D721Med (cell line): ENCODE measurements around the gene NDUFS8.
A peak's percentile ranks its signal among the peaks of the same experiment; 100 is the strongest.

Experiments used
- DNase-seq: peaks from one replicate; pipeline ENCODE4 v3.0.0; 2011; ENCODE audit warnings: low spot score; ENCODE audit not compliant: insufficient read length
- FAIRE-seq: peaks from 2 replicates; lab custom pipeline; 2011; peaks lifted over from hg19 to GRCh38; lab: Jason Lieb, UNC
- CTCF ChIP-seq: IDR thresholded peaks from 2 replicates; pipeline ENCODE4 v1.5.1; 2012; ENCODE audit warnings: mild to moderate bottlenecking, control low read depth; ENCODE audit not compliant: insufficient read depth; ENCODE audit errors: missing control alignments

Gene NDUFS8

GRCh38 chr11:68044145-68044813, 13.8 kb downstream of the NDUFS8 start:
- FAIRE-seq (no peak), DNase-seq (no peak)
- TF ChIP-seq CTCF = no peak

- FAIRE-seq (no peak), DNase-seq (no peak)
- no peak for TF ChIP-seq CTCF
Measured at GRCh38 chr11:68044898-68045351, 14.4 kb downstream of the NDUFS8 start.

GRCh38 chr11:68047437-68048290, 17.2 kb downstream of the NDUFS8 start:
- FAIRE-seq (no peak), DNase-seq (peak; percentile 21)
- TF ChIP-seq CTCF = no peak

GRCh38 chr11:68048681-68049508, 18.4 kb downstream of the NDUFS8 start:
- no peak for FAIRE-seq
- DNase-seq = peak; percentile 11
- TF ChIP-seq CTCF = no peak

- peak; percentile 12 for DNase-seq
- TF ChIP-seq CTCF = no peak
Measured at GRCh38 chr11:68049509-68050370, 19.3 kb downstream of the NDUFS8 start.

GRCh38 chr11:68050371-68050841, 19.9 kb downstream of the NDUFS8 start:
- FAIRE-seq (no peak), DNase-seq (no peak)
- TF ChIP-seq CTCF = no peak

More at GRCh38 chr11:68049509-68050370, 19.3 kb downstream of the NDUFS8 start:
- no peak for FAIRE-seq
